ENCODE data around the gene GALNT18. TPM values are rescaled to one million over a fixed set of nuclear protein-coding genes. Genes with fewer than 3 reads are reported as not detected.

GALNT18 gene
- total and polyA plus RNA-seq, 7 experiments from 2014 or later, result 0.15 to 1.7 (median 0.20) TPM; not detected in 4

DNA sequence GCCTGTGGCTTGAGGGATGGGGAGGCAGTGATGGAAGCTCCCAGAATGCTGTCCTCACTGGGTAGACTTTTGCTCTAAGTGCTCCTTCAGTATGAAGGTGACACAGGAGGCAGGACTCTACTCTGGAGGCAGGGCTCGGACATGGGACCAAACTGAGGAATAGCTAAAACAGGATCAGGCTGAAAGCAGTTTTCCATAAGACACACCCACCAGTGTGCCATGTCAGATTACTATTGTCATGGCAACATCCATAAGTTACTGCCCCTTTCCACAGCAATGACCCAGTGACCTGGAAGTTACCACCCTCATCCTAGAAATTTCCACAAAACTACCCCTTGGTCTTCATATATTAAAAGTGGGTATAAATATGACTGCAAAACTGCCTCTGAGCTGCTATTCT lies 43.6 kb upstream of the GALNT18 start:
- no peak overlapping the region for H3K4me3 Mint-ChIP-seq
- no peak for ATAC-seq
- ChIA-PET POLR2A (no interaction called here), CTCF (interaction anchor here (0.6 kb wide), 1 partner anchor 298 kb away, joined by 3 read pairs; no protein-coding TSS in a partner anchor)
- peaks cover 0 to 5% (median 0%) of the 10 kb centered on the region in 5 donors for H3K36me3 Mint-ChIP-seq
- no peak for DNase-seq
- H3K9me3 Mint-ChIP-seq, result peaks cover 0 to 5% (median 0%) of the 10 kb centered on the region in 11 donors
- Histone ChIP-seq H3K27ac (ENCODE audit: low read depth, low read length) (no peak overlapping the region), H3K4me3 (ENCODE audit: low read length) (no peak overlapping the region), H3K9me3 (ENCODE audit: control insufficient read depth in 2 of 3, low read length in 3 of 3) (no peaks in the 10 kb centered on the region), H3K36me3 (ENCODE audit: control insufficient read depth in 2 of 3, insufficient read depth in 3 of 3, low read length in 3 of 3) (no peaks in the 10 kb centered on the region), H3K4me1 (ENCODE audit: control insufficient read depth in 2 of 2, insufficient read depth in 2 of 2, low read length in 2 of 2) (no peaks in the 10 kb centered on the region), H3K27me3 (ENCODE audit: control insufficient read depth in 2 of 2, insufficient read depth in 2 of 2, low read length in 2 of 2) (no peaks in the 10 kb centered on the region)
- intact Hi-C loops (cut with micrococcal nuclease), result no loop called here
- peaks cover 19 to 53% (median 38%) of the 10 kb centered on the region in 5 donors for H3K27me3 Mint-ChIP-seq
- no peaks in the 10 kb centered on the region for H3K4me1 Mint-ChIP-seq
- no peak overlapping the region for H3K27ac Mint-ChIP-seq

DNA sequence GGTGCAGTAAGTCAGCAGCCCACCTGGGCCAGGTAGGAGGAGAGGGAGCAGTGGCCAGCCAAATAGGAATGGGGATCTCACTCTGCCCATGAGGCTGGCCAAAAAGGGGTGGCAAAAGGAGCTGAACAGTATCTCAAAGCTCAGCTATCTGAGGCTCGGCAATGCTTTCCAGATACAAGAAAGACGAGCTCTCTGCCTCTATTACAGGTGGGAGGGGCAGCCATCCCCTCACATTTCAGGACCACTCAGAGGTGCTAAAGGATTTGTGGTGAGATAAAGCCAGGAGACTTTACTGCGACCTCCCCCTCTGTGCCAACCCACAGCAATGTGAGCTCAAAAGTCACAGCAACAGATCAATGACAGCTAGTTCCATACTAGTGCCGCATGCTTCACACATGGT lies 42.1 kb upstream of the GALNT18 start:
- Histone ChIP-seq H3K4me3 (ENCODE audit: low read length) (no peak overlapping the region), H3K9me3 (ENCODE audit: control insufficient read depth in 2 of 3, low read length in 3 of 3) (no peaks in the 10 kb centered on the region), H3K27ac (ENCODE audit: low read depth, low read length) (no peak overlapping the region), H3K36me3 (ENCODE audit: control insufficient read depth in 2 of 3, insufficient read depth in 3 of 3, low read length in 3 of 3) (no peaks in the 10 kb centered on the region), H3K27me3 (ENCODE audit: control insufficient read depth in 2 of 2, insufficient read depth in 2 of 2, low read length in 2 of 2) (no peaks in the 10 kb centered on the region), H3K4me1 (ENCODE audit: control insufficient read depth in 2 of 2, insufficient read depth in 2 of 2, low read length in 2 of 2) (no peaks in the 10 kb centered on the region)
- no peaks in the 10 kb centered on the region for H3K4me1 Mint-ChIP-seq
- H3K36me3 Mint-ChIP-seq, result peaks cover 0 to 5% (median 0%) of the 10 kb centered on the region in 5 donors
- peaks cover 12 to 53% (median 38%) of the 10 kb centered on the region in 5 donors for H3K27me3 Mint-ChIP-seq
- intact Hi-C loops (cut with micrococcal nuclease), result no loop called here
- ATAC-seq (no peak), DNase-seq (no peak)
- peaks cover 0 to 5% (median 0%) of the 10 kb centered on the region in 11 donors for H3K9me3 Mint-ChIP-seq
- H3K4me3 Mint-ChIP-seq, result no peak overlapping the region
- ChIA-PET POLR2A (no interaction called here), CTCF (no interaction called here)
- H3K27ac Mint-ChIP-seq, result no peak overlapping the region

DNA sequence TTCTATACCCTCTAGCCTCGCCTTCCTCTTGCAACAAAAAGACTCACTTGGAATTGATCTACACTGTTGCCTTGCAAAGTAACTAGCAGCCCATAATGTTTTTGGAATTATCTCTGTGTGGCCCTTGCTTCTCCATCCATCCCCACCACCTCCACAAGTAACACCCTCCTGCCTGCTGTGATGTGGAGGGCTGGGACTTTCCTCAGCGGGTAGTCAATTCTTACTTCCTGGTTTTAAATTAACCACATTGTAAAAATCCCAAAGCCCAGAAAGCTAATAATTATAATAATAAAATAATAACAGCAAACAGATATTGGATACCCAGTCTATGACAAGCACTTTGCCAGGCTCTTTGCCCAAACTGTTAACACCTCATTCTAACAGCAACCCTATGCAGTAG lies 40.8 kb upstream of the GALNT18 start:
- H3K9me3 ChIP-seq (ENCODE audit: control insufficient read depth in 2 of 3, low read length in 3 of 3), result no peaks in the 10 kb centered on the region
- peaks cover 16 to 43% (median 29%) of the 10 kb centered on the region in 5 donors for H3K27me3 Mint-ChIP-seq
- intact Hi-C loops (cut with micrococcal nuclease), result no loop called here
- no peak for DNase-seq
- H3K4me1 Mint-ChIP-seq, result no peaks in the 10 kb centered on the region
- ATAC-seq, result no peak
- peaks cover 0 to 5% (median 0%) of the 10 kb centered on the region in 11 donors for H3K9me3 Mint-ChIP-seq
- no peak overlapping the region for H3K27ac ChIP-seq (ENCODE audit: low read depth, low read length)
- CTCF ChIA-PET, result interaction anchor here (0.7 kb wide), 1 partner anchor 160 kb away, joined by 3 read pairs; no protein-coding TSS in a partner anchor
- H3K4me3 Mint-ChIP-seq, result no peak overlapping the region
- H3K36me3 Mint-ChIP-seq, result peaks cover 0 to 5% (median 0%) of the 10 kb centered on the region in 5 donors
- no peak overlapping the region for H3K4me3 ChIP-seq (ENCODE audit: low read length)
- no peaks in the 10 kb centered on the region for H3K27me3 ChIP-seq (ENCODE audit: control insufficient read depth in 2 of 2, insufficient read depth in 2 of 2, low read length in 2 of 2)
- no peaks in the 10 kb centered on the region for H3K4me1 ChIP-seq (ENCODE audit: control insufficient read depth in 2 of 2, insufficient read depth in 2 of 2, low read length in 2 of 2)
- H3K27ac Mint-ChIP-seq, result no peak overlapping the region
- H3K36me3 ChIP-seq (ENCODE audit: control insufficient read depth in 2 of 3, insufficient read depth in 3 of 3, low read length in 3 of 3), result no peaks in the 10 kb centered on the region
- POLR2A ChIA-PET, result no interaction called here

DNA sequence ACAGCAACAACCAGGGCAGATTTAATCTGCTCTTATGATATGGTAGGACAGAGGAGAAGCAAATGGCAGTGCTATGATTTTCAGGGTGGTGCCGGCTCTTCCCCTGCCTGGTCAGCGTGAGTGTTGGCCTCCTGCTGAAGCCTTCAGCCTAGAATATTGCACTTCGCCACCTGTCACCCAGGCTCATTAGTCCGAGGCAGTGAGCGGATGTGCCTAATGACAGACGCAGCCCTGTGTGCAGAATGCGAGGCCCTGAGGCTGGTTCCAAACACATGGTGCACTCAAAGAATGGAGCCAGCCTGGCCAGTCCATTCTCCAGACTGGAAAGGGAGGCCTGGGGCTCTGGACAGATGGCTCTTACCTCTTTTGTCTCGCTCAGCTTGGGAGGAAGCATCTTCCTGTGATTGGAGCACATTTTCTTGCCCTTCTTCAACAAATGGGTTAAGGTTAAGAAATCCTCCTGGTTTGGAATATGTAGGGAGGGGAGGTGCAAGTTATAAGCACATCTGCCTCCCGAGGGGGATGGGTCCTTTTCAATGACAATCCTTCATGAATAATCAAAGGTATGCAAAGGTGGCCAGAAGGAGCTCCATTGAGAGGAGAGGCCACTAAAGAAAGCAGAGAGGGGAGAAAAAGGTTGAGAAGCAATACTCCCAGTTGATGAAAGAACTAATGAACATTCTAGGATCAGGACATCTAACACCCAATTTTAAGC lies 39.7 kb upstream of the GALNT18 start:
- ATAC-seq (no peak), DNase-seq (no peak)
- CTCF ChIA-PET, result no interaction called here
- no peak overlapping the region for H3K27ac Mint-ChIP-seq
- H3K36me3 Mint-ChIP-seq, result no peaks in the 10 kb centered on the region
- no peaks in the 10 kb centered on the region for H3K4me1 Mint-ChIP-seq
- H3K36me3 ChIP-seq (ENCODE audit: control insufficient read depth in 2 of 3, insufficient read depth in 3 of 3, low read length in 3 of 3), result no peaks in the 10 kb centered on the region
- no peak overlapping the region for H3K27ac ChIP-seq (ENCODE audit: low read depth, low read length)
- peaks cover 10 to 37% (median 27%) of the 10 kb centered on the region in 5 donors for H3K27me3 Mint-ChIP-seq
- intact Hi-C loops (cut with micrococcal nuclease), result no loop called here
- H3K9me3 Mint-ChIP-seq, result no peaks in the 10 kb centered on the region
- no peak overlapping the region for H3K4me3 Mint-ChIP-seq
- no peaks in the 10 kb centered on the region for H3K27me3 ChIP-seq (ENCODE audit: control insufficient read depth in 2 of 2, insufficient read depth in 2 of 2, low read length in 2 of 2)
- H3K9me3 ChIP-seq (ENCODE audit: control insufficient read depth in 2 of 3, low read length in 3 of 3), result no peaks in the 10 kb centered on the region
- H3K4me1 ChIP-seq (ENCODE audit: control insufficient read depth in 2 of 2, insufficient read depth in 2 of 2, low read length in 2 of 2), result no peaks in the 10 kb centered on the region
- POLR2A ChIA-PET, result no interaction called here
- no peak overlapping the region for H3K4me3 ChIP-seq (ENCODE audit: low read length)

DNA sequence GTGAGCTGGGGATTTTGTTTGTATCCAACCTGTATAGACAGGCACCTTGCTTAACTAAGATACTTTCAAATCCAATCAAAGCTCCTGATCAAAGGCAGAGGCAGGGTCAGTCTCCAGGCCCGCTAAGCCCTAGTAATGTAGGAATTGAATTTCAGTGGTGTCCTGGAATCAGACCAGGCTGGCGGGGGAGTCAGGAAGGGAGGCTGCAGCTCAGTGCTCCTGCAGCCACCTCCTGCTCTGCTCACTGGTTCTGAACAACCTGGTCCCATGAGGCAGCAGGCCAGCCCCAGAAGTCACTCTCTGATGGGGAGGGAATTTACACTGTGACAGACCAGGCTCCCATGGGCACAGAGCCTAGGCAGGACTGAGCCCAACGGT lies 38.5 kb upstream of the GALNT18 start:
- no peaks in the 10 kb centered on the region for H3K9me3 ChIP-seq (ENCODE audit: control insufficient read depth in 2 of 3, low read length in 3 of 3)
- POLR2A ChIA-PET, result no interaction called here
- Mint-ChIP-seq H3K36me3 (no peaks in the 10 kb centered on the region), H3K9me3 (no peaks in the 10 kb centered on the region), H3K4me1 (no peaks in the 10 kb centered on the region), H3K4me3 (no peak overlapping the region), H3K27me3 (peaks cover 8 to 32% (median 27%) of the 10 kb centered on the region in 5 donors), H3K27ac (no peak overlapping the region)
- CTCF ChIA-PET, result no interaction called here
- H3K4me1 ChIP-seq (ENCODE audit: control insufficient read depth in 2 of 2, insufficient read depth in 2 of 2, low read length in 2 of 2), result no peaks in the 10 kb centered on the region
- intact Hi-C loops (cut with micrococcal nuclease), result no loop called here
- H3K27me3 ChIP-seq (ENCODE audit: control insufficient read depth in 2 of 2, insufficient read depth in 2 of 2, low read length in 2 of 2), result no peaks in the 10 kb centered on the region
- H3K27ac ChIP-seq (ENCODE audit: low read depth, low read length), result no peak overlapping the region
- ATAC-seq (no peak), DNase-seq (no peak)
- no peaks in the 10 kb centered on the region for H3K36me3 ChIP-seq (ENCODE audit: control insufficient read depth in 2 of 3, insufficient read depth in 3 of 3, low read length in 3 of 3)
- no peak overlapping the region for H3K4me3 ChIP-seq (ENCODE audit: low read length)

DNA sequence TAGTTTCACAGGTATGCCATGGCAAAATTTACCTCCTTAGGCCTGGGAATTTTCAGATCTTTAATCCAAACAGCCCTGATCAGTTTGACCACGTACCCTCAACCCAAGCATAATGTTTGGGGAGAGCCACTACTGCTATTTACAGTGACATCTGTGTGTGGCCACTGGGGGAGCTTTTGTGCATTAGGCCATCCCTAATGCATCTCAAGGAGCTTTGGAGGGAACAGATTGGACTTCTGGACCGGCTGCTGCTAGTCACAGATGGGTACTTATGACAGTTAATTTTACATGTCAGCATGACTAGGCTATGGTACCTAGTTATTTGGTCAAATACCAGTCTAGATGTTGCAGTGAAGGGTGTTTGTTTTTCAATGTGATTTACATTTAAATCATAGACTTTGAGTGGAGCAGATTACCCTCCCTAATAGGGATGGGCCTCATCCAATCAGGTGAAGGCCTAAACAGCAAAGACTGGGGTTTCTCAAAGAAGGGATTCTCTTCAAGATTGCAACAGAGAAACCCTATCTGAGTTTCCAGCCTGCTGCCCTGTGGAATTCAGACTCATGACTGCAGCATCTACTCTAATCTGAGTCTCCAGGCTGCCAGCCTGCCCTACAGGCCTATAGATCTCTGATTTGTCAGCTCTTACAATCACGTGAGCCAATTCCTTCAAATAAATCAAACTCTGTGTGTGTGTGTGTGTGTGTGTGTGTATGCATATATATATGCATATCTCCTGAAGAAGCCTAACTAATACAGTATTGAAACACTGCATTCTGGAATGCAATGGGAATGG lies 38.0 kb upstream of the GALNT18 start:
- Histone ChIP-seq H3K27ac (ENCODE audit: low read depth, low read length) (no peak overlapping the region), H3K4me1 (ENCODE audit: control insufficient read depth in 2 of 2, insufficient read depth in 2 of 2, low read length in 2 of 2) (no peaks in the 10 kb centered on the region), H3K36me3 (ENCODE audit: control insufficient read depth in 2 of 3, insufficient read depth in 3 of 3, low read length in 3 of 3) (no peaks in the 10 kb centered on the region), H3K4me3 (ENCODE audit: low read length) (no peak overlapping the region), H3K27me3 (ENCODE audit: control insufficient read depth in 2 of 2, insufficient read depth in 2 of 2, low read length in 2 of 2) (no peaks in the 10 kb centered on the region), H3K9me3 (ENCODE audit: control insufficient read depth in 2 of 3, low read length in 3 of 3) (no peaks in the 10 kb centered on the region)
- ChIA-PET CTCF (no interaction called here), POLR2A (no interaction called here)
- ATAC-seq (no peak), DNase-seq (no peak)
- Mint-ChIP-seq H3K36me3 (no peaks in the 10 kb centered on the region), H3K27ac (no peak overlapping the region), H3K4me1 (no peaks in the 10 kb centered on the region), H3K27me3 (peaks cover 14 to 35% (median 25%) of the 10 kb centered on the region in 5 donors), H3K4me3 (no peak overlapping the region), H3K9me3 (no peaks in the 10 kb centered on the region)
- intact Hi-C loops (cut with micrococcal nuclease), result no loop called here

Measured in naive thymus-derived CD4-positive, alpha-beta T cell (primary cell).